Ovary (tissue), 9 donors: ENCODE data around the gene FAM217B. TPM values are rescaled to one million over a fixed set of nuclear protein-coding genes. Genes with fewer than 3 reads are reported as not detected.

Source experiments
- DNase-seq, 5 donors: peaks; one replicate each; pipeline ENCODE4 v3.0.0-alpha.2; 2019 to 2020
- H3K27ac ChIP-seq, 2 donors: fragments of 200-600 bp; one replicate each; pipeline versions ENCODE4 v1.5.1 to v1.8.0; 2019 to 2022
- H3K27me3 ChIP-seq: fragments of 200-600 bp; one replicate; pipeline ENCODE4 v1.8.0; 2022
- H3K36me3 ChIP-seq: fragments of 200-600 bp; sonication (generic); one replicate; pipeline ENCODE4 v1.5.1; 2019
- H3K4me1 ChIP-seq: one replicate; pipeline ENCODE4 v1.8.1; 2013; ENCODE audit warnings: mild to moderate bottlenecking, moderate library complexity; ENCODE audit not compliant: insufficient read depth
- H3K4me3 ChIP-seq: fragments of 200-600 bp; sonication (generic); one replicate; pipeline ENCODE4 v1.5.1; 2017
- H3K9me3 ChIP-seq, 2 donors: fragments of 200-600 bp in 1 of 2; sonication (generic) in 1 of 2; one replicate each; pipeline versions ENCODE4 v1.5.1 to v1.8.1; 2013 to 2019; ENCODE audit warnings: mild to moderate bottlenecking in 1 of 2, moderate library complexity in 1 of 2
- EP300 ChIP-seq: sonication (generic); formaldehyde crosslinking; IDR thresholded peaks from one replicate; pipeline ENCODE4 v1.6.1; 2017; ENCODE audit warnings: antibody characterized with exemption
- POLR2A ChIP-seq: fragments of 450-650 bp; IDR thresholded peaks from one replicate; pipeline ENCODE4 v1.6.1; 2017; ENCODE audit warnings: antibody characterized with exemption, mild to moderate bottlenecking, moderate library complexity
- WGBS, 3 donors: extraction: QIAGEN DNeasy Blood & Tissue Kit in 1 of 3; methylation state at CpG; one replicate each; pipeline versions ENCODE4 v1.1.5 to v1.1.7; 2013 to 2017; 5-methylcytosine and 5-hydroxymethylcytosine counted together
- intact Hi-C, 4 donors: fragments of 100-400 bp; cut with DNase I; formaldehyde crosslinking; loops; one replicate each; pipeline versions ENCODE4 v1.11.0 to v1.15.1; 2022 to 2023
- polyA plus RNA-seq, 2 donors: library from polyadenylated mRNA; stranded (reverse); fragments of 200-250 nt in 1 of 2; fragments of 350-450 nt in 1 of 2; fragmentation: Illumina TruSeq in 1 of 2; extraction: RNeasy Lipid Tissue Mini Kit (QIAGEN cat#74804) in 1 of 2; gene quantifications; one replicate each; pipeline ENCODE4 v1.2.3, GENCODE V29; 2013 to 2014
- total RNA-seq, 7 donors: library from RNA; depleted of rRNA in 2 of 7; stranded (reverse); fragments of >200 nt in 2 of 7; fragmentation: NEBNext Ultra II Directional in 3 of 7; extraction: Animal tissue kit (Norgen Biotek cat#: 25700) in 3 of 7; gene quantifications; one replicate each; pipeline versions ENCODE4 v1.1.0 to v1.2.4, GENCODE V29; 2016 to 2023
- TF ChIP-seq, protein P1 (sequence below), 3 donors: fragments of 450-650 bp in 2 of 3; fragments of 200-600 bp in 1 of 3; IDR thresholded peaks; one replicate each; pipeline versions ENCODE4 v1.5.1 to v1.8.0; 2016 to 2022; ENCODE audit warnings: antibody characterized with exemption in 3 of 3, mild to moderate bottlenecking in 1 of 3
- donor health status: DM: no; HTN: no; CAD: no; lungs with moderate emphysema.
- donor health status: DM: no; HTN: no; CAD: no.
- donor health status: Bipolar disorder and iron deficiency.
- donor health status: DM: yes; HTN: yes; CAD: no.
- donor health status: DM: no; HTN: no; CAD: no.
- donor health status: DM: yes; HTN: yes; CAD: no.

The FAM217B gene
- total and polyA plus RNA-seq, 9 donors = 3.7 to 16.7 (median 9.4) TPM

GRCh38 chr20:59920944-59921343, 19.2 kb upstream of the FAM217B start:
- no peak for DNase-seq
- no peak overlapping the region for H3K4me3 ChIP-seq
- no peak for TF ChIP-seq EP300
- no peak for TF ChIP-seq POLR2A
- TF ChIP-seq, protein P1, sequence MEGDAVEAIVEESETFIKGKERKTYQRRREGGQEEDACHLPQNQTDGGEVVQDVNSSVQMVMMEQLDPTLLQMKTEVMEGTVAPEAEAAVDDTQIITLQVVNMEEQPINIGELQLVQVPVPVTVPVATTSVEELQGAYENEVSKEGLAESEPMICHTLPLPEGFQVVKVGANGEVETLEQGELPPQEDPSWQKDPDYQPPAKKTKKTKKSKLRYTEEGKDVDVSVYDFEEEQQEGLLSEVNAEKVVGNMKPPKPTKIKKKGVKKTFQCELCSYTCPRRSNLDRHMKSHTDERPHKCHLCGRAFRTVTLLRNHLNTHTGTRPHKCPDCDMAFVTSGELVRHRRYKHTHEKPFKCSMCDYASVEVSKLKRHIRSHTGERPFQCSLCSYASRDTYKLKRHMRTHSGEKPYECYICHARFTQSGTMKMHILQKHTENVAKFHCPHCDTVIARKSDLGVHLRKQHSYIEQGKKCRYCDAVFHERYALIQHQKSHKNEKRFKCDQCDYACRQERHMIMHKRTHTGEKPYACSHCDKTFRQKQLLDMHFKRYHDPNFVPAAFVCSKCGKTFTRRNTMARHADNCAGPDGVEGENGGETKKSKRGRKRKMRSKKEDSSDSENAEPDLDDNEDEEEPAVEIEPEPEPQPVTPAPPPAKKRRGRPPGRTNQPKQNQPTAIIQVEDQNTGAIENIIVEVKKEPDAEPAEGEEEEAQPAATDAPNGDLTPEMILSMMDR (IDR thresholded peaks at IDR 0.05) = no peak
- no peaks in the 10 kb centered on the region for H3K27me3 ChIP-seq
- H3K9me3 ChIP-seq = no peaks in the 10 kb centered on the region
- H3K36me3 ChIP-seq = no peaks in the 10 kb centered on the region
- no peak overlapping the region for H3K27ac ChIP-seq
- H3K4me1 ChIP-seq = no peaks in the 10 kb centered on the region
- intact Hi-C loops = no loop called here

DNA sequence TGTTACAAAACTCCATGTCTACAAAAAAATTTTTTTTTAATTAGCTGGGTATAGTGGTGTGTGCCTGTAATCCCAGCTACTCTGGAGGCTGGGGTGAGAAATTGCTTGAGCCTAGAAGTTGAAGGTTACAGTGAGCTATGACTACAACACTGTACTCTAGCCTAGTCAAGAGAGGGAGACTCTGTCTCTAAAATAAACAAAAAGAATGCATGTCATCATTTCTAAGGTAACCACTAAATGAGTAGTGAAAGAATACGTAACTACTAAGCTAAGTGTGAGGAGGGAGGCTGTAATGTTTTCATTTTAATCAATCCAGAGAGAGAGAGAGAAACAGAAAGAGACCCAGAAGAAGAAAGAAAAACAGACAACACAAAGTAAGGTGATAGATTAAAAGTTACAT, 16.7 kb upstream of the FAM217B start:
- no peaks in the 10 kb centered on the region for H3K36me3 ChIP-seq
- H3K27me3 ChIP-seq = no peaks in the 10 kb centered on the region
- no peaks in the 10 kb centered on the region for H3K4me1 ChIP-seq
- no peaks in the 10 kb centered on the region for H3K9me3 ChIP-seq
- TF ChIP-seq, protein P1 (IDR thresholded peaks at IDR 0.05) = no peak
- no peak for TF ChIP-seq POLR2A
- no peak for TF ChIP-seq EP300
- H3K4me3 ChIP-seq = no peak overlapping the region
- H3K27ac ChIP-seq = no peak overlapping the region
- WGBS, 3 donors = 93 to 100% (median 94%) methylated on average over 1 of the region's 1 CpG
- no peak for DNase-seq
- intact Hi-C loops = no loop called here

GRCh38 chr20:59925359-59925758, 14.8 kb upstream of the FAM217B start:
- Histone ChIP-seq H3K9me3 (no peaks in the 10 kb centered on the region), H3K4me3 (no peak overlapping the region), H3K27me3 (no peaks in the 10 kb centered on the region), H3K36me3 (no peaks in the 10 kb centered on the region), H3K27ac (no peak overlapping the region), H3K4me1 (no peaks in the 10 kb centered on the region)
- WGBS, 3 donors = 91 to 97% (median 96%) methylated on average over 1 of the region's 1 CpG
- no peak for TF ChIP-seq POLR2A
- TF ChIP-seq, protein P1 (IDR thresholded peaks at IDR 0.05) = no peak
- no peak for TF ChIP-seq EP300
- no peak for DNase-seq
- intact Hi-C loops = no loop called here

- no peak overlapping the region for H3K4me3 ChIP-seq
- H3K4me1 ChIP-seq = no peaks in the 10 kb centered on the region
- no peaks in the 10 kb centered on the region for H3K27me3 ChIP-seq
- no peaks in the 10 kb centered on the region for H3K9me3 ChIP-seq
- no peak for DNase-seq
- H3K27ac ChIP-seq = no peak overlapping the region
- H3K36me3 ChIP-seq = no peaks in the 10 kb centered on the region
- intact Hi-C loops = no loop called here
- TF ChIP-seq, protein P1 (IDR thresholded peaks at IDR 0.05) = no peak
- TF ChIP-seq EP300 (no peak), POLR2A (no peak)
Measured at GRCh38 chr20:59925899-59926298, 14.3 kb upstream of the FAM217B start.
